ENCODE results near the gene WTIP.
"Not testable (repeated sequence)": the region's sequence is repeated elsewhere in the genome, so short reads cannot be mapped to it uniquely, and the experiment has no call there.

Gene WTIP

GRCh38 chr19:34504273-34504808, 22.8 kb downstream of the WTIP start:
- no peak for DNase-seq (ENCODE audit: low spot score)

- DNase-seq (ENCODE audit: low spot score), result no peak
Measured at GRCh38 chr19:34504809-34505291, 23.3 kb downstream of the WTIP start.

- DNase-seq (ENCODE audit: low spot score), result no peak
Measured at GRCh38 chr19:34505321-34506025, 23.9 kb downstream of the WTIP start.

- DNase-seq (ENCODE audit: low spot score), result no peak
Measured at GRCh38 chr19:34506026-34506370, 24.4 kb downstream of the WTIP start.

- no peak for DNase-seq (ENCODE audit: low spot score)
Measured at GRCh38 chr19:34507414-34508067, 26.0 kb downstream of the WTIP start.

GRCh38 chr19:34508540-34508939, 27.0 kb downstream of the WTIP start:
- DNase-seq (ENCODE audit: low spot score), result no peak

GRCh38 chr19:34510904-34511303, 29.3 kb downstream of the WTIP start:
- not testable (repeated sequence) for DNase-seq (ENCODE audit: low spot score)

GRCh38 chr19:34512254-34512822, 30.8 kb downstream of the WTIP start:
- DNase-seq (ENCODE audit: low spot score), result no peak

- no peak for DNase-seq (ENCODE audit: low spot score)
Measured at GRCh38 chr19:34513767-34514166, 32.2 kb downstream of the WTIP start.

- no peak for DNase-seq (ENCODE audit: low spot score)
Measured at GRCh38 chr19:34519602-34520001, 38.0 kb downstream of the WTIP start.

GRCh38 chr19:34523408-34523807, 41.9 kb downstream of the WTIP start:
- no peak for DNase-seq (ENCODE audit: low spot score)

GRCh38 chr19:34525001-34525400, 43.4 kb downstream of the WTIP start:
- no peak for DNase-seq (ENCODE audit: low spot score)

- DNase-seq (ENCODE audit: low spot score), result no peak
Measured at GRCh38 chr19:34534206-34534605, 52.6 kb downstream of the WTIP start.

- no peak for DNase-seq (ENCODE audit: low spot score)
Measured at GRCh38 chr19:34539396-34539795, 57.8 kb downstream of the WTIP start.

GRCh38 chr19:34540811-34541557, 59.4 kb downstream of the WTIP start:
- no peak for DNase-seq (ENCODE audit: low spot score)

- DNase-seq (ENCODE audit: low spot score), result no peak
Measured at GRCh38 chr19:34549833-34550232, 68.3 kb downstream of the WTIP start.

- no peak for DNase-seq (ENCODE audit: low spot score)
Measured at GRCh38 chr19:34555447-34555846, 73.9 kb downstream of the WTIP start.

GRCh38 chr19:34556488-34556887, 74.9 kb downstream of the WTIP start:
- no peak for DNase-seq (ENCODE audit: low spot score)

GRCh38 chr19:34559045-34559444, 77.5 kb downstream of the WTIP start:
- no peak for DNase-seq (ENCODE audit: low spot score)

GRCh38 chr19:34560229-34560628, 78.7 kb downstream of the WTIP start:
- DNase-seq (ENCODE audit: low spot score), result no peak

Measured in hematopoietic multipotent progenitor cell treated with erythropoietin and hydrocortisone succinate and interleukin-3 and kit ligand, for 17 days (in vitro differentiated cells).